Mammary microvascular endothelial cell (primary cell): ENCODE measurements around the gene SLC40A1. TPM values are rescaled to one million over a fixed set of nuclear protein-coding genes. Genes with fewer than 3 reads are reported as not detected.

Source experiments
- total RNA-seq: library from RNA; depleted of rRNA; stranded (reverse); fragments of >200 nt; gene quantifications from 2 replicates; pipeline ENCODE4 v1.2.3, GENCODE V29; 2015

SLC40A1 gene
- 2.9 and 3.1 TPM in 2 replicates for total RNA-seq

GRCh38 chr2:189580658-189581353 lies at the start of gene SLC40A1:
Gene SLC40A1, minus strand, starts transcription at chr2:189580786. Its CDS starts 326 bp downstream, at chr2:189580460.

Other genes starting within 250 kb of the SLC40A1 start
- 39.8 and 40.0 TPM in 2 replicates for gene WDR75, start 139.3 kb downstream of the SLC40A1 start, total RNA-seq
- gene ASNSD1, start 80.7 kb upstream of the SLC40A1 start, total RNA-seq = 49.7 and 54.3 TPM in 2 replicates
- 1.7 and 3.1 TPM in 2 replicates for gene ANKAR, start 93.9 kb upstream of the SLC40A1 start, total RNA-seq
- gene OSGEPL1, start 182.0 kb upstream of the SLC40A1 start, total RNA-seq = 8.0 and 9.0 TPM in 2 replicates
- 44.2 and 50.5 TPM in 2 replicates for gene ORMDL1, start 203.6 kb upstream of the SLC40A1 start, total RNA-seq
- gene PMS1, start 203.7 kb upstream of the SLC40A1 start, total RNA-seq = 9.7 and 11.9 TPM in 2 replicates